IMR-90 (cell line): Measurements from ENCODE around the gene C19orf47. TPM values are rescaled to one million over a fixed set of nuclear protein-coding genes. Genes with fewer than 3 reads are reported as not detected.

Experiments
- ATAC-seq: fragments of 200-7000 bp; cut with Tn5 transposase; 2 replicates; pipeline ENCODE4 v1.9.1; 2020; ENCODE audit warnings: low read depth, mild to moderate bottlenecking, moderate library complexity
- BruUV-seq: library from RNA; stranded (reverse); fragments of 400-500 nt; replicated peaks from 2 replicates; lab custom pipeline; 2021; lab: Mats Ljungman, UMichigan
- CTCF ChIA-PET: fragments of 300-600 bp; formaldehyde crosslinking; extraction: SDS; loops from one replicate; lab custom pipeline; 2021; ENCODE audit warnings: antibody characterized with exemption; lab: Yijun Ruan, JAX
- POLR2A ChIA-PET: fragments of 300-600 bp; sonication (Branson Sonifier 250); formaldehyde crosslinking; loops from one replicate; lab custom pipeline; 2022; ENCODE audit warnings: antibody characterized with exemption; ENCODE audit not compliant: unreplicated experiment; lab: Charles Lee
- DNase-seq: peaks from one replicate; pipeline ENCODE4 v3.0.0; 2013
- H2AFZ ChIP-seq: replicated peaks from 2 replicates; pipeline ENCODE3; 2013; ENCODE audit warnings: low read length, mild to moderate bottlenecking; ENCODE audit not compliant: poor library complexity
- H2AK5ac ChIP-seq: 2 replicates; pipeline ENCODE4 v1.6.1; 2013; ENCODE audit warnings: low read depth, low read length, inconsistent platforms
- H2AK9ac ChIP-seq: replicated peaks from 2 replicates; pipeline ENCODE3; 2013; ENCODE audit warnings: mild to moderate bottlenecking, low read depth, low read length, moderate library complexity; ENCODE audit not compliant: poor library complexity
- H2BK120ac ChIP-seq: 2 replicates; pipeline ENCODE4 v1.6.1; 2013; ENCODE audit warnings: low read depth, low read length, inconsistent platforms
- H2BK15ac ChIP-seq: 3 replicates; pipeline ENCODE4 v1.6.1; 2013; ENCODE audit warnings: low read depth, low read length, inconsistent platforms
- H2BK20ac ChIP-seq: 2 replicates; pipeline ENCODE4 v1.6.1; 2013; ENCODE audit warnings: low read depth, mild to moderate bottlenecking, inconsistent platforms, low read length, moderate library complexity
- H2BK5ac ChIP-seq: 2 replicates; pipeline ENCODE4 v1.6.1; 2013; ENCODE audit warnings: mild to moderate bottlenecking, low read depth, low read length, inconsistent platforms; ENCODE audit not compliant: poor library complexity, severe bottlenecking
- H3K14ac ChIP-seq: replicated peaks from 2 replicates; pipeline ENCODE4 v1.6.1; 2013; ENCODE audit warnings: low read depth, low read length, inconsistent platforms
- H3K18ac ChIP-seq: 2 replicates; pipeline ENCODE4 v1.6.1; 2013; ENCODE audit warnings: low read depth, low read length, control low read depth
- H3K23ac ChIP-seq: 2 replicates; pipeline ENCODE4 v1.6.1; 2013; ENCODE audit warnings: low read depth, low read length, inconsistent platforms
- H3K27ac ChIP-seq: 2 replicates; pipeline ENCODE4 v1.5.1; 2013; ENCODE audit warnings: mild to moderate bottlenecking, control low read depth, low read length; ENCODE audit not compliant: insufficient read depth
- H3K27me3 ChIP-seq: 2 replicates; pipeline ENCODE4 v1.6.1; 2013; ENCODE audit warnings: low read length; ENCODE audit not compliant: control insufficient read depth, insufficient read depth
- H3K36me3 ChIP-seq: 2 replicates; pipeline ENCODE4 v1.6.1; 2013; ENCODE audit warnings: low read length, mixed read lengths; ENCODE audit not compliant: control insufficient read depth, insufficient read depth
- H3K4ac ChIP-seq: 2 replicates; pipeline ENCODE4 v1.6.1; 2013; ENCODE audit warnings: low read depth, low read length, inconsistent platforms
- H3K4me1 ChIP-seq: 2 replicates; pipeline ENCODE4 v1.6.1; 2013; ENCODE audit warnings: low read length, mixed read lengths; ENCODE audit not compliant: control insufficient read depth, insufficient read depth
- H3K4me2 ChIP-seq: 2 replicates; pipeline ENCODE4 v1.6.1; 2013; ENCODE audit warnings: low read depth, mild to moderate bottlenecking, control low read depth, low read length, moderate library complexity
- H3K4me3 ChIP-seq: 2 replicates; pipeline ENCODE4 v1.5.1; 2013; ENCODE audit warnings: low read depth, mild to moderate bottlenecking, control low read depth, low read length, moderate library complexity; ENCODE audit not compliant: insufficient read depth
- H3K56ac ChIP-seq: 2 replicates; pipeline ENCODE4 v1.6.1; 2013; ENCODE audit warnings: low read length, inconsistent platforms; ENCODE audit not compliant: insufficient read depth; ENCODE audit errors: extremely low read depth
- H3K79me1 ChIP-seq, 2 experiments: 2 replicates each; pipeline ENCODE4 v1.6.1; 2013; ENCODE audit warnings: low read length in 2 of 2, inconsistent platforms in 1 of 2, low read depth in 1 of 2
- H3K9ac ChIP-seq: 2 replicates; pipeline ENCODE4 v1.6.1; 2013; ENCODE audit warnings: low read depth, low read length, control low read depth
- H3K9me1 ChIP-seq: 2 replicates; pipeline ENCODE4 v1.6.1; 2013; ENCODE audit warnings: low read length, inconsistent platforms; ENCODE audit not compliant: insufficient read depth
- H3K9me3 ChIP-seq: 2 replicates; pipeline ENCODE4 v1.6.1; 2013; ENCODE audit warnings: low read length; ENCODE audit not compliant: control insufficient read depth, insufficient read depth
- H4K20me1 ChIP-seq: 2 replicates; pipeline ENCODE4 v1.6.1; 2013; ENCODE audit warnings: low read length, inconsistent platforms; ENCODE audit not compliant: insufficient read depth
- H4K5ac ChIP-seq: 2 replicates; pipeline ENCODE4 v1.6.1; 2013; ENCODE audit warnings: mild to moderate bottlenecking, low read depth, low read length, control low read depth
- H4K8ac ChIP-seq, 2 experiments: 2 replicates each; pipeline ENCODE4 v1.6.1; 2013; ENCODE audit warnings: low read depth in 2 of 2, low read length in 2 of 2, control low read depth in 1 of 2, inconsistent platforms in 1 of 2
- H4K91ac ChIP-seq: 2 replicates; pipeline ENCODE4 v1.6.1; 2013; ENCODE audit warnings: low read depth, low read length, inconsistent platforms; ENCODE audit not compliant: insufficient read depth
- CHD1 ChIP-seq: IDR thresholded peaks from 2 replicates; pipeline ENCODE4 v1.6.1; 2012; ENCODE audit warnings: low read depth, low read length, improper control_type of control experiment
- ELK1 ChIP-seq: fragments of 150-350 bp; IDR thresholded peaks from 2 replicates; pipeline ENCODE4 v1.6.1; 2016; ENCODE audit warnings: low read depth, mild to moderate bottlenecking, low read length, moderate library complexity, borderline replicate concordance
- MXI1 ChIP-seq: IDR thresholded peaks from 2 replicates; pipeline ENCODE4 v1.6.1; 2012; ENCODE audit warnings: low read depth, mild to moderate bottlenecking, low read length, moderate library complexity, borderline replicate concordance
- NFE2L2 ChIP-seq: fragments of 150-350 bp; IDR thresholded peaks from 2 replicates; pipeline ENCODE4 v1.6.1; 2016; ENCODE audit warnings: low read depth, mild to moderate bottlenecking, low read length
- RFX5 ChIP-seq: IDR thresholded peaks from 2 replicates; pipeline ENCODE4 v1.8.0; 2012; ENCODE audit warnings: low read depth, mild to moderate bottlenecking, low read length, moderate library complexity
- WGBS, 2 experiments: methylation state at CpG; one replicate each; pipeline versions ENCODE4 v1.1.5 to v1.1.7; 2013; ENCODE audit warnings: missing lambda C conversion rate in 2 of 2; ENCODE audit not compliant: insufficient read length in 1 of 2; ENCODE audit errors: extremely low coverage in 2 of 2; 5-methylcytosine and 5-hydroxymethylcytosine counted together
- dilution Hi-C: fragments of 300-500 bp; cut with HindIII; formaldehyde crosslinking; loops from one replicate; pipeline ENCODE4 v1.14.3; 2018; ENCODE audit warnings: low sequenced_read_pairs; ENCODE audit not compliant: unreplicated experiment
- in situ Hi-C: fragments of 300-500 bp; cut with MboI; formaldehyde crosslinking; loops from 3 replicates; pipeline ENCODE4 v1.14.3; 2019; ENCODE audit warnings: low sequenced_read_pairs, inconsistent platforms, mixed read lengths
- intact Hi-C: fragments of 100-400 bp; cut with micrococcal nuclease; formaldehyde crosslinking; loops from 2 replicates; pipeline ENCODE4 v1.10.0; 2022
- polyA plus RNA-seq, 3 experiments: library from polyadenylated mRNA; depleted of rRNA; stranded (reverse); fragments of >200 nt; gene quantifications; 2 replicates each; pipeline ENCODE4 v1.2.3, GENCODE V29; 2012; ENCODE audit warnings: low replicate concordance in 1 of 3
- total RNA-seq: library from RNA; depleted of rRNA; stranded (reverse); fragments of >200 nt; gene quantifications from 2 replicates; pipeline ENCODE4 v1.2.3, GENCODE V29; 2012
- TF ChIP-seq, protein P1 (sequence below): fragments of 150-350 bp; IDR thresholded peaks from 2 replicates; pipeline ENCODE4 v1.6.1; 2017; ENCODE audit warnings: mild to moderate bottlenecking, antibody characterized with exemption, low read length, low read depth

C19orf47 gene
- total and polyA plus RNA-seq, 2 of the 4 experiments (the other 2 are of a cell fraction), result 3.6 to 16.3 TPM

GRCh38 chr19:40313229-40313983 lies 34.8 kb downstream of the C19orf47 start:
- no CpG with 5 or more reads among the region's 9 CpGs for WGBS, 2 experiments

More at GRCh38 chr19:40313229-40313983, 34.8 kb downstream of the C19orf47 start:
- H2AFZ ChIP-seq, result no peak overlapping the region
- no peaks in the 10 kb centered on the region for H3K27me3 ChIP-seq
- no peak overlapping the region for H3K4me2 ChIP-seq
- no peak overlapping the region for H2AK5ac ChIP-seq
- no peak overlapping the region for H4K5ac ChIP-seq
- no peak overlapping the region for H4K8ac ChIP-seq
- H3K36me3 ChIP-seq, result peaks cover 1% of the 10 kb centered on the region; the same call in 1 of the 2 replicates
- ChIA-PET CTCF (no interaction called here), POLR2A (no interaction called here)
- no peaks in the 10 kb centered on the region for H3K79me1 ChIP-seq
- no peak for TF ChIP-seq ELK1
- TF ChIP-seq NFE2L2, result no peak
- TF ChIP-seq CHD1, result no peak
- no peak for TF ChIP-seq RFX5
- TF ChIP-seq, protein P1, sequence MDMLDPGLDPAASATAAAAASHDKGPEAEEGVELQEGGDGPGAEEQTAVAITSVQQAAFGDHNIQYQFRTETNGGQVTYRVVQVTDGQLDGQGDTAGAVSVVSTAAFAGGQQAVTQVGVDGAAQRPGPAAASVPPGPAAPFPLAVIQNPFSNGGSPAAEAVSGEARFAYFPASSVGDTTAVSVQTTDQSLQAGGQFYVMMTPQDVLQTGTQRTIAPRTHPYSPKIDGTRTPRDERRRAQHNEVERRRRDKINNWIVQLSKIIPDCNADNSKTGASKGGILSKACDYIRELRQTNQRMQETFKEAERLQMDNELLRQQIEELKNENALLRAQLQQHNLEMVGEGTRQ, result no peak
- no peak for TF ChIP-seq MXI1
- no peak overlapping the region for H3K23ac ChIP-seq
- DNase-seq (no peak), ATAC-seq (no peak)
- H3K9ac ChIP-seq, result no peak overlapping the region
- H4K20me1 ChIP-seq, result no peaks in the 10 kb centered on the region
- intact Hi-C loops, result no loop called here
- no peak overlapping the region for H3K56ac ChIP-seq
- no peak overlapping the region for H3K4ac ChIP-seq
- no peak overlapping the region for H3K4me3 ChIP-seq
- no peak overlapping the region for H3K18ac ChIP-seq
- H3K9me3 ChIP-seq, result no peaks in the 10 kb centered on the region
- H2BK20ac ChIP-seq, result no peak overlapping the region
- no peaks in the 10 kb centered on the region for H3K4me1 ChIP-seq
- BruUV-seq, result no TSS peak
- no peak overlapping the region for H2BK15ac ChIP-seq
- peaks cover 4% of the 10 kb centered on the region; the same call in 1 of the 2 replicates for H3K9me1 ChIP-seq
- no peak overlapping the region for H3K27ac ChIP-seq
- no peak overlapping the region for H2AK9ac ChIP-seq
- in situ Hi-C loops, result loop anchor here (25.0 kb wide), 1 partner anchor 199 kb away; no protein-coding TSS in a partner anchor
- H2BK120ac ChIP-seq, result no peak overlapping the region
- dilution Hi-C loops, result no loop called here
- no peak overlapping the region for H2BK5ac ChIP-seq
- no peak overlapping the region for H3K14ac ChIP-seq
- H4K91ac ChIP-seq, result no peak overlapping the region
